ENCODE measurements around the gene IL16. TPM values are rescaled to one million over a fixed set of nuclear protein-coding genes. Genes with fewer than 3 reads are reported as not detected.

IL16 gene
- polyA plus RNA-seq, 1 donor from 2014 or later: not detected

- Histone ChIP-seq H3F3A (ENCODE audit: insufficient read depth, low read length, poor library complexity, severe bottlenecking) (no peaks in the 10 kb centered on the region), H3K4me3 (ENCODE audit: low read length) (no peak overlapping the region), H3K36me3 (ENCODE audit: insufficient read depth, low read length) (no peaks in the 10 kb centered on the region), H3K4me2 (ENCODE audit: low read length) (no peak overlapping the region), H3K9me2 (ENCODE audit: insufficient read depth, low read length) (no peaks in the 10 kb centered on the region), H3K9ac (ENCODE audit: low read length) (no peak overlapping the region), H3K79me2 (replicated peaks; ENCODE audit: insufficient read depth, low read length) (no peaks in the 10 kb centered on the region), H3K9me3 (ENCODE audit: low read length) (no peaks in the 10 kb centered on the region), H2AFZ (ENCODE audit: low read depth, low read length) (no peak overlapping the region), H3K27me3 (ENCODE audit: insufficient read depth, low read depth, low read length) (no peaks in the 10 kb centered on the region), H4K20me1 (ENCODE audit: insufficient read depth) (no peaks in the 10 kb centered on the region), H3K27ac (ENCODE audit: low read length) (no peak overlapping the region)
- TF ChIP-seq RAD21 (conservative IDR thresholded peaks at IDR 0.05): no peak
- no peak for TF ChIP-seq MXI1 (conservative IDR thresholded peaks at IDR 0.05; ENCODE audit: poor library complexity, severe bottlenecking)
- TF ChIP-seq, protein P1, sequence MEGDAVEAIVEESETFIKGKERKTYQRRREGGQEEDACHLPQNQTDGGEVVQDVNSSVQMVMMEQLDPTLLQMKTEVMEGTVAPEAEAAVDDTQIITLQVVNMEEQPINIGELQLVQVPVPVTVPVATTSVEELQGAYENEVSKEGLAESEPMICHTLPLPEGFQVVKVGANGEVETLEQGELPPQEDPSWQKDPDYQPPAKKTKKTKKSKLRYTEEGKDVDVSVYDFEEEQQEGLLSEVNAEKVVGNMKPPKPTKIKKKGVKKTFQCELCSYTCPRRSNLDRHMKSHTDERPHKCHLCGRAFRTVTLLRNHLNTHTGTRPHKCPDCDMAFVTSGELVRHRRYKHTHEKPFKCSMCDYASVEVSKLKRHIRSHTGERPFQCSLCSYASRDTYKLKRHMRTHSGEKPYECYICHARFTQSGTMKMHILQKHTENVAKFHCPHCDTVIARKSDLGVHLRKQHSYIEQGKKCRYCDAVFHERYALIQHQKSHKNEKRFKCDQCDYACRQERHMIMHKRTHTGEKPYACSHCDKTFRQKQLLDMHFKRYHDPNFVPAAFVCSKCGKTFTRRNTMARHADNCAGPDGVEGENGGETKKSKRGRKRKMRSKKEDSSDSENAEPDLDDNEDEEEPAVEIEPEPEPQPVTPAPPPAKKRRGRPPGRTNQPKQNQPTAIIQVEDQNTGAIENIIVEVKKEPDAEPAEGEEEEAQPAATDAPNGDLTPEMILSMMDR (IDR thresholded peaks at IDR 0.05; ENCODE audit: poor library complexity, severe bottlenecking): no peak
- TF ChIP-seq, protein P2, sequence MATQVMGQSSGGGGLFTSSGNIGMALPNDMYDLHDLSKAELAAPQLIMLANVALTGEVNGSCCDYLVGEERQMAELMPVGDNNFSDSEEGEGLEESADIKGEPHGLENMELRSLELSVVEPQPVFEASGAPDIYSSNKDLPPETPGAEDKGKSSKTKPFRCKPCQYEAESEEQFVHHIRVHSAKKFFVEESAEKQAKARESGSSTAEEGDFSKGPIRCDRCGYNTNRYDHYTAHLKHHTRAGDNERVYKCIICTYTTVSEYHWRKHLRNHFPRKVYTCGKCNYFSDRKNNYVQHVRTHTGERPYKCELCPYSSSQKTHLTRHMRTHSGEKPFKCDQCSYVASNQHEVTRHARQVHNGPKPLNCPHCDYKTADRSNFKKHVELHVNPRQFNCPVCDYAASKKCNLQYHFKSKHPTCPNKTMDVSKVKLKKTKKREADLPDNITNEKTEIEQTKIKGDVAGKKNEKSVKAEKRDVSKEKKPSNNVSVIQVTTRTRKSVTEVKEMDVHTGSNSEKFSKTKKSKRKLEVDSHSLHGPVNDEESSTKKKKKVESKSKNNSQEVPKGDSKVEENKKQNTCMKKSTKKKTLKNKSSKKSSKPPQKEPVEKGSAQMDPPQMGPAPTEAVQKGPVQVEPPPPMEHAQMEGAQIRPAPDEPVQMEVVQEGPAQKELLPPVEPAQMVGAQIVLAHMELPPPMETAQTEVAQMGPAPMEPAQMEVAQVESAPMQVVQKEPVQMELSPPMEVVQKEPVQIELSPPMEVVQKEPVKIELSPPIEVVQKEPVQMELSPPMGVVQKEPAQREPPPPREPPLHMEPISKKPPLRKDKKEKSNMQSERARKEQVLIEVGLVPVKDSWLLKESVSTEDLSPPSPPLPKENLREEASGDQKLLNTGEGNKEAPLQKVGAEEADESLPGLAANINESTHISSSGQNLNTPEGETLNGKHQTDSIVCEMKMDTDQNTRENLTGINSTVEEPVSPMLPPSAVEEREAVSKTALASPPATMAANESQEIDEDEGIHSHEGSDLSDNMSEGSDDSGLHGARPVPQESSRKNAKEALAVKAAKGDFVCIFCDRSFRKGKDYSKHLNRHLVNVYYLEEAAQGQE (IDR thresholded peaks at IDR 0.05; ENCODE audit: borderline replicate concordance): no peak
- no peak for TF ChIP-seq EP300 (conservative IDR thresholded peaks at IDR 0.05; ENCODE audit: poor library complexity, severe bottlenecking)
- no peak for TF ChIP-seq EZH2 (IDR thresholded peaks at IDR 0.05; ENCODE audit: borderline replicate concordance, insufficient read depth, low read length, poor library complexity, severe bottlenecking)
- no peak for TF ChIP-seq SMC3 (conservative IDR thresholded peaks at IDR 0.05; ENCODE audit: poor library complexity)
- TF ChIP-seq TAF1 (IDR thresholded peaks at IDR 0.05; ENCODE audit: low read depth): no peak
- no peak for TF ChIP-seq POLR2AphosphoS5 (IDR thresholded peaks at IDR 0.05)
These were observed 31.0 kb downstream of the IL16 start for GRCh38 chr15:81227716-81228115.

GRCh38 chr15:81229586-81229985 lies 32.9 kb downstream of the IL16 start:
- no peak overlapping the region for H3K4me2 ChIP-seq (ENCODE audit: low read length)
- H3K27ac ChIP-seq (ENCODE audit: low read length): no peak overlapping the region
- no peaks in the 10 kb centered on the region for H3K9me3 ChIP-seq (ENCODE audit: low read length)
- H3F3A ChIP-seq (ENCODE audit: insufficient read depth, low read length, poor library complexity, severe bottlenecking): no peaks in the 10 kb centered on the region
- H3K9me2 ChIP-seq (ENCODE audit: insufficient read depth, low read length): no peaks in the 10 kb centered on the region
- H4K20me1 ChIP-seq (ENCODE audit: insufficient read depth): no peaks in the 10 kb centered on the region
- no peaks in the 10 kb centered on the region for H3K36me3 ChIP-seq (ENCODE audit: insufficient read depth, low read length)
- TF ChIP-seq SMC3 (conservative IDR thresholded peaks at IDR 0.05; ENCODE audit: poor library complexity): no peak
- TF ChIP-seq, protein P2 (IDR thresholded peaks at IDR 0.05; ENCODE audit: borderline replicate concordance): no peak
- no peak for TF ChIP-seq TAF1 (IDR thresholded peaks at IDR 0.05; ENCODE audit: low read depth)
- H3K9ac ChIP-seq (ENCODE audit: low read length): no peak overlapping the region
- H3K27me3 ChIP-seq (ENCODE audit: insufficient read depth, low read depth, low read length): no peaks in the 10 kb centered on the region
- H2AFZ ChIP-seq (ENCODE audit: low read depth, low read length): no peak overlapping the region
- no peaks in the 10 kb centered on the region for H3K79me2 ChIP-seq (replicated peaks; ENCODE audit: insufficient read depth, low read length)
- H3K4me3 ChIP-seq (ENCODE audit: low read length): no peak overlapping the region

All from neural cell (in vitro differentiated cells).